ENCODE measurements around the gene IMP4. TPM values are rescaled to one million over a fixed set of nuclear protein-coding genes. Genes with fewer than 3 reads are reported as not detected.

IMP4 gene
- total and polyA plus RNA-seq, 2 of the 13 experiments (the other 11 are each of a cell fraction or from before 2014, with no cell fraction given): 142 to 158 TPM

GRCh38 chr2:130332271-130333073 is 10.2 kb upstream of the IMP4 start (continued):
- TF ChIP-seq DMTF1 (CRISPR knock-in tag; IDR thresholded peaks at IDR 0.05): no peak
- TF ChIP-seq JARID2 (CRISPR knock-in tag; IDR thresholded peaks at IDR 0.05; ENCODE audit: insufficient replicate concordance): no peak
- TF ChIP-seq PRPF4 (IDR thresholded peaks at IDR 0.05; ENCODE audit: low read depth, low read length, poor library complexity, severe bottlenecking): no peak
- no peak for TF ChIP-seq NR2C2 (CRISPR knock-in tag; IDR thresholded peaks at IDR 0.05; ENCODE audit: borderline replicate concordance)
- TF ChIP-seq ELK4 (CRISPR knock-in tag; IDR thresholded peaks at IDR 0.05; ENCODE audit: borderline replicate concordance): no peak
- peak; percentile 45; the same call in 1 of the 2 replicates for TF ChIP-seq ZNF331 (CRISPR knock-in tag; IDR thresholded peaks at IDR 0.05)
- TF ChIP-seq PAF1 (CRISPR knock-in tag; IDR thresholded peaks at IDR 0.05): no peak
- TF ChIP-seq ZFP36L2 (CRISPR knock-in tag; IDR thresholded peaks at IDR 0.05): no peak
- TF ChIP-seq ZNF619 (CRISPR knock-in tag; IDR thresholded peaks at IDR 0.05): no peak
- TF ChIP-seq ZNF7 (CRISPR knock-in tag; IDR thresholded peaks at IDR 0.05): no peak
- TF ChIP-seq HNF4A (CRISPR knock-in tag; IDR thresholded peaks at IDR 0.05): no peak
- TF ChIP-seq NFIC (IDR thresholded peaks at IDR 0.05; ENCODE audit: low read length): no peak
- no peak for TF ChIP-seq TOE1 (CRISPR knock-in tag; IDR thresholded peaks at IDR 0.05)
- no peak for TF ChIP-seq ZNF580 (CRISPR knock-in tag; IDR thresholded peaks at IDR 0.05; ENCODE audit: borderline replicate concordance, low read depth)
- TF ChIP-seq ZNF546 (CRISPR knock-in tag; conservative IDR thresholded peaks at IDR 0.05): no peak
- TF ChIP-seq ZNF607 (CRISPR knock-in tag; IDR thresholded peaks at IDR 0.05; ENCODE audit: borderline replicate concordance): no peak
- TF ChIP-seq SOX5 (CRISPR knock-in tag; IDR thresholded peaks at IDR 0.05; ENCODE audit: borderline replicate concordance): no peak
- TF ChIP-seq FOXA1 (IDR thresholded peaks at IDR 0.05): no peak
- peak; percentile 17; the same call in 1 of the 2 replicates for TF ChIP-seq FOXA1 (CRISPR knock-in tag; IDR thresholded peaks at IDR 0.05)
- TF ChIP-seq ZNF777 (CRISPR knock-in tag; IDR thresholded peaks at IDR 0.05): peak; percentile 100
- TF ChIP-seq ZNF367 (CRISPR knock-in tag; IDR thresholded peaks at IDR 0.05; ENCODE audit: borderline replicate concordance): no peak
- peak; percentile 49; the same call in 1 of the 2 replicates for TF ChIP-seq ZNF556 (CRISPR knock-in tag; IDR thresholded peaks at IDR 0.05; ENCODE audit: borderline replicate concordance)
- TF ChIP-seq ZNF660 (CRISPR knock-in tag; IDR thresholded peaks at IDR 0.05; ENCODE audit: borderline replicate concordance, low read depth): no peak
- peak; percentile 70; the same call in 1 of the 2 replicates for TF ChIP-seq SMAD3 (CRISPR knock-in tag; IDR thresholded peaks at IDR 0.05)
- TF ChIP-seq PBX2 (CRISPR knock-in tag; IDR thresholded peaks at IDR 0.05): no peak
- peak; percentile 14; the same call in 1 of the 2 replicates for TF ChIP-seq ZNF768 (CRISPR knock-in tag; IDR thresholded peaks at IDR 0.05)
- TF ChIP-seq GZF1 (CRISPR knock-in tag; IDR thresholded peaks at IDR 0.05): no peak
- TF ChIP-seq ZSCAN29 (CRISPR knock-in tag; conservative IDR thresholded peaks at IDR 0.05): no peak
